Bronchial epithelial cell (primary cell): Measurements from ENCODE around the gene RNASE1. TPM values are rescaled to one million over a fixed set of nuclear protein-coding genes. Genes with fewer than 3 reads are reported as not detected.

Source experiments
- DNase-seq: peaks from one replicate; pipeline ENCODE4 v3.0.0-alpha.2; 2010; ENCODE audit warnings: low read depth
- FAIRE-seq: peaks from 2 replicates; lab custom pipeline; 2011; peaks lifted over from hg19 to GRCh38; lab: Jason Lieb, UNC
- H3K27me3 ChIP-seq: 2 replicates; pipeline ENCODE4 v1.5.1; 2011; ENCODE audit warnings: low read length; ENCODE audit not compliant: control insufficient read depth, insufficient read depth
- H3K36me3 ChIP-seq: 2 replicates; pipeline ENCODE4 v1.5.1; 2011; ENCODE audit warnings: low read length; ENCODE audit not compliant: control insufficient read depth, insufficient read depth
- H3K4me3 ChIP-seq: 2 replicates; pipeline ENCODE4 v1.5.1; 2011; ENCODE audit warnings: mild to moderate bottlenecking, low read depth, low read length, control low read depth
- total RNA-seq: library from RNA; depleted of rRNA; stranded (reverse); fragments of >200 nt; gene quantifications from 2 replicates; pipeline ENCODE4 v1.2.1, GENCODE V29; 2014
- TF ChIP-seq, protein P1 (sequence below): IDR thresholded peaks from 2 replicates; pipeline ENCODE4 v1.5.1; 2011; ENCODE audit warnings: mild to moderate bottlenecking, moderate library complexity, low read length, control low read depth, inconsistent platforms; ENCODE audit not compliant: insufficient read depth, severe bottlenecking

RNASE1 gene
- total RNA-seq, 1 donor from 2014 or later: not detected

DNA sequence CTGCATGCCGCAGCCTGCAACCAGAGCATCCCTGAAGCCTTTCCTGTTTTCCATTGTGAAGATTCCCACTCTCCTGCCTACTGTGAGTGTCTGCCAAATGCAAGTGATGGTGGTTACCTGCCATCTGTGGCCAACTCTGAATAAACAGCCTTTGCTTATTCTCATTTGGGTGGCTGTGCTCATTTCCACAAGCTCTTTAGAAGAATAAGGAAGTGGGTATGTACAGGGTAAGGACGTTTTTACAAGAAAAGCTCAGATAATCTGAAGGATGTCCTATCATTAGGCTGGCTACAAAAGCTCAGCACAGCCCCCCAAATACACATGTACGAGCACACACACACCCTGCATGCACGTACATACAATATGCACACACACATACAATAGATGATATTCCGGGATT lies 7.3 kb upstream of the RNASE1 start:
- H3K4me3 ChIP-seq: no peak overlapping the region
- H3K27me3 ChIP-seq: peaks cover 2% of the 10 kb centered on the region
- H3K36me3 ChIP-seq: no peaks in the 10 kb centered on the region
- FAIRE-seq (no peak), DNase-seq (no peak)
- TF ChIP-seq, protein P1, sequence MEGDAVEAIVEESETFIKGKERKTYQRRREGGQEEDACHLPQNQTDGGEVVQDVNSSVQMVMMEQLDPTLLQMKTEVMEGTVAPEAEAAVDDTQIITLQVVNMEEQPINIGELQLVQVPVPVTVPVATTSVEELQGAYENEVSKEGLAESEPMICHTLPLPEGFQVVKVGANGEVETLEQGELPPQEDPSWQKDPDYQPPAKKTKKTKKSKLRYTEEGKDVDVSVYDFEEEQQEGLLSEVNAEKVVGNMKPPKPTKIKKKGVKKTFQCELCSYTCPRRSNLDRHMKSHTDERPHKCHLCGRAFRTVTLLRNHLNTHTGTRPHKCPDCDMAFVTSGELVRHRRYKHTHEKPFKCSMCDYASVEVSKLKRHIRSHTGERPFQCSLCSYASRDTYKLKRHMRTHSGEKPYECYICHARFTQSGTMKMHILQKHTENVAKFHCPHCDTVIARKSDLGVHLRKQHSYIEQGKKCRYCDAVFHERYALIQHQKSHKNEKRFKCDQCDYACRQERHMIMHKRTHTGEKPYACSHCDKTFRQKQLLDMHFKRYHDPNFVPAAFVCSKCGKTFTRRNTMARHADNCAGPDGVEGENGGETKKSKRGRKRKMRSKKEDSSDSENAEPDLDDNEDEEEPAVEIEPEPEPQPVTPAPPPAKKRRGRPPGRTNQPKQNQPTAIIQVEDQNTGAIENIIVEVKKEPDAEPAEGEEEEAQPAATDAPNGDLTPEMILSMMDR: no peak

DNA sequence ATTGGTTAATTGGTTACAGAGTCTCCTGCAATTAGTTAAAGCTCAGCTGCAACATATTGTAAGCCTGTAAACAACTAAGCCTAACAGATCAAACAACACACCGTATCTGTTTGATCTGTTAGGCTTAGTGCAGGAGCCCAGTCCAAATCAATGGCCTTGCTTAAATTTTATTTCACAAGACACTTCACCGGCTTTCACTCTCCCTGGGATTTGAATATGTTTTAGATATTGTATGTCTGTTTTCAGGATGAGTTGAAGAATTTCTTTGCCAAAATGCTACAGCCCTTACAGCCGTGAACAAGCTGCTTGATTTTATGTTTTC lies 5.5 kb upstream of the RNASE1 start:
- DNase-seq (no peak), FAIRE-seq (no peak)
- H3K4me3 ChIP-seq: no peak overlapping the region
- H3K27me3 ChIP-seq: peaks cover 2% of the 10 kb centered on the region
- TF ChIP-seq, protein P1: no peak
- H3K36me3 ChIP-seq: no peaks in the 10 kb centered on the region

DNA sequence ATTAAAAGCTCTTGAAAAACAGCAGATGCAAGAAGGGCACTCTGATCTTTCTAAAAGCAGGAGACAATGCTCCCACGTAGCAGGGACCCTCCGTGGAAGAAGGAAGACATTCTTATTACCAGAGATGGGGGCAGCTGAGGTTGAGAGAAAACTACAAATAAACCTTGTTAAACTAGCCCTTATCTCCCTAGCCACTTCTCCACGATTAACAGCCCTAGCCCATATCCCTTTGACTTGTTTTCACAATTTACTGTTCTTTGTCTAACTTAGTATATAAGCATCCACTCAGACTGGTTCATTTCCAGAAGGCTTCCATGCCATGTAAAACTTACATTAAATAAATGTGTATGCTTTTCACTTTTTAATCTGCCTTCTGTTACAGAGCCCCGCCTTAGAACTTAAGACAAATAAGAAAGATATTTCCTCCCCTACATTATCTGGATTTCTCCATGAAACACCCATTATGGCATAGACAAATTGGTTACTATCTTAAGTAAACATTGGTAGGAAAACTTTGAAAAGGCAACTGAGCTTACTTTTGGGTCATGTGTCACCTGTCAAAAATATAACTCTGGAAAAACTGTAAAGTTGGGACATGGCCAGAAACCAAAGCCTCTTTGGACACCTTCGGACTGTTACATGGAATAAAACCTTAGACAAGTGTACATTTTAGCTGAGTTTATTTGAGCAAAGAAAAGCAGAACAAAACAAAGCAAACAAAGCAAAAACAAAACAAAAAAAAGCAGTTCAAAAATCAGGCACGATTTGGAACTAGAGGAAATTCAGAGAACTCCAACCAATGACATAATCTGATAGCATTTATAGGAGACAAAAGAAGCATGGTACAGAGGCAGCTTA lies 4.9 kb upstream of the RNASE1 start:
- FAIRE-seq (no peak), DNase-seq (no peak)
- Histone ChIP-seq H3K4me3 (no peak overlapping the region), H3K36me3 (no peaks in the 10 kb centered on the region), H3K27me3 (peaks cover 2% of the 10 kb centered on the region)
- TF ChIP-seq, protein P1: no peak

DNA sequence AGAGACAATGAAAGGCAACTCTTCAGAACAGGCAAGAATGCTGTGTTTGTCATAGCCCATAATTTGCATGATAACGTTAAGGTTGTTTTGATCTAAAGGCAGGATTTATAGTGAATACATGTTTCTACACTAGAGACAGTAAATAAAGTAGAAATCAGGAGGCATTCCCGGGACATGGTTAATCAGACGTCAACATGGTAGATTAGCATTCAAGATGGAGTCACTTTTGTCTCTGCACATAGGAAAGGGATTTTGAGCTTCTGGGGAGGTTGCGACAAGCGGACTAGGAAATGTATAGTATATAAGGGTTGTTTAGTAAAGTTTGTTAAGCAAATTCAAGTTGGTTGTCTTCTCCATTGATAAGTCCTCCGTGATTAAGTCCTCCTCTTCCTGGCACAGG lies 2.8 kb upstream of the RNASE1 start:
- no peak overlapping the region for H3K4me3 ChIP-seq
- H3K27me3 ChIP-seq: peaks cover 2% of the 10 kb centered on the region
- FAIRE-seq: no peak
- no peaks in the 10 kb centered on the region for H3K36me3 ChIP-seq
- TF ChIP-seq, protein P1: no peak
- DNase-seq: no peak

DNA sequence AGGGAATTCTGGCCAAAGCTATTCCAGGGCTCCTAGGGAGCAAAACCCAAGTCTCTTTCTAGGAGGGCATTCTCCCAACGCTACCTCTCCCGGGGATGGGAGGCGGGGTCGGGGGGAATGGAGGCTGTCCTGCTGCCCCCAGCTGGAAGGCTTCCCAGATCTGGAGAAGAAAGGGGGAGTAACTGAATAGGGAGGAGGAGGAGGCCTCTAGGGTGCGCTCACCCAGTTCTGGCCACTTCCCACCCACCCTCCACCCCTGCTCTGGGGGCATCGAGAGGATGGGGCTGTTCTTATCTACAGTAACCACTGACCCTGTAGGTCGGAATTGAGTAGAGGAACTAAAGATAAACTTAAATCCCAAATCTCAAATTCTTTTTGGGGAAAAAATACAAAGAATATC lies 579 bp upstream of the RNASE1 start:
- H3K27me3 ChIP-seq: peaks cover 2% of the 10 kb centered on the region

More for the DNA sequence above, 579 bp upstream of the RNASE1 start:
- FAIRE-seq (no peak), DNase-seq (no peak)
- Histone ChIP-seq H3K36me3 (no peaks in the 10 kb centered on the region), H3K4me3 (no peak overlapping the region)
- TF ChIP-seq, protein P1: no peak
